HG03558 (cell line): Measurements from ENCODE around the gene SLC25A21.

Experiments used
- ATAC-seq: cut with Tn5 transposase; IDR thresholded peaks from one replicate; pipeline ENCODE4 v1.9.1; 2021; ENCODE audit warnings: moderate number of reproducible peaks; ENCODE audit not compliant: unreplicated experiment; ENCODE audit errors: extremely low read depth

The SLC25A21 gene

DNA sequence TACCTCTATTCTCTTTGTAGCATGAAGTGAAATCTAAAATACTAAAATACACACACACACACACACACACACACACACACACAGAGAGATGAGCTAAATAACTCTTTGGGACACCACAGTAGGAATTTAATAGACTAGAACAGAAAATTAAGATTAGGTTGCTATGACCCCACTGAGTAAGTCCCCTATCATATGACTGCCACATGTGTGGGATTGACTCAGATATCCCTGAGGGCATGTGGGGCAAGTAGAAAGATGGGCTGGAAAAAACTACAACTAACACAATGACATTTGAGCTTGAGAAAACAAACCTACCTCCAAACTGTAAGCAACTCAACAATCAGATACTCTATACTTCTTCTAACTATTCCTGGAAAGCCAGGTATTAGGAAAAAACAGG lies 27.0 kb downstream of the SLC25A21 start:
- ATAC-seq, result no peak

GRCh38 chr14:37144729-37145363 lies 27.6 kb downstream of the SLC25A21 start:
- ATAC-seq, result no peak

DNA sequence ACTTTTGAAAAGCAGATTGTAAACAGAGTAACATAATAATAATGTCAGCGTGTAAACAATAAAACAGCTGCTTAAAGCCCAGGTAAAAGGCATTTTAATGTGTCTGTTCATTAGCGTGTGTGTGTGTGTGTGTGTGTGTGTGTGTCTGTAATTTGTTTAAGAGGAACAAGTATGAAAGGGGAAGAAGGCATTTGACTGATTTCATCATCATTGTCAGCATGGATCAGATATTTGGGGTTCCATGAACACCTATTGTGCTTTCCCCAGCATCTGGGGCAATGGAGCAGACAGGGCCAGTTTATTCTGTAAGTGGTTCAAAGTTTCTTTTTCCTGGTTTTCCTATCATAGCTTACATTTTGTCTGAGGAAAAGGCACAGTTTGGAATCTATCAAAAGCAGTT lies 28.9 kb downstream of the SLC25A21 start:
- ATAC-seq, result no peak

DNA sequence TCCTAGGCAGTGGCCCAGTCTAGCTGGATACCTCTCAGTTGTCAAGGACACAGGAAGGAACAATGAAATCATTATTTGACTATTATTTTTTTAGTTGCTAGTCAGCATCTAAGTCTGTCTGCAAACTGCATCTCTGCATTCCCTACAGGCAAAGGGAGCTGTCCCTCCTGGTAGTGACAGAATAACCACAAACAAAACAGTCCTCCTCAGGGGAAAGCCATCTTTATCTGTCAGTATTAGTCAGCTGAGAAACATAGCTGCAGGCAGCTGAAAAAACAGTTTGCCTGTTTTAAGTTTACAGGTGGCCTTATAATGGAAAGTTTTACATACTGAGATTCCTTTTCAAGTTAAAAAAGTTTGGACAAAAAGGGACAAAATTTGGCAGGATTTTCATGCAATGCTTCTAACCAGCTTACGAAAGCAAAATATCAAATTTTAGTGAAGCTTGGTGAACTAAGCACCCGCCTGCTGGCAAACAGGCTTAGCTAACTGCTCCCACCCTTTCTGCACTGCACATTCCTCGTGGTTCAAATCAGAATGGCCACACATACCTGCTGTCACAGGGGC lies 29.5 kb downstream of the SLC25A21 start:
- no peak for ATAC-seq

DNA sequence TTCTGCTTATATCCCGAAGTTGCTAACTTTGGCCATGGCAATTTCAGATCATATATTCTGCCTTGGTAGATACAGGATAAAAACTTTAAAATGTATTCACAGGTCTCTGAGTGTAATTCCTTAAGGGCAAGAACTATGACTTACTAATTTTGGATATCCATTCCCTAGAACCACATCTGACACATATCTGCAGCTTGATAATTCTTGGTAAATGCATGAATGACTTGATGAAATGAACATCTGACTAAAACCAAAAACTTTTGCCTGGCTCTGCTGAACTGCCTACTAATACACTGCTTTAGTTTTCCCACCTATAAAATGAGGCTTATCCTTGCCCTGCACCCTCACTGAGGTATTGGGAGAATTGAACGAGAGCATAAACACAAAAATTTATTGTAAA lies 32.2 kb downstream of the SLC25A21 start:
- ATAC-seq, result no peak

GRCh38 chr14:37139710-37140109 lies 32.7 kb downstream of the SLC25A21 start:
- no peak for ATAC-seq

GRCh38 chr14:37138898-37139297 lies 33.5 kb downstream of the SLC25A21 start:
- ATAC-seq, result no peak

DNA sequence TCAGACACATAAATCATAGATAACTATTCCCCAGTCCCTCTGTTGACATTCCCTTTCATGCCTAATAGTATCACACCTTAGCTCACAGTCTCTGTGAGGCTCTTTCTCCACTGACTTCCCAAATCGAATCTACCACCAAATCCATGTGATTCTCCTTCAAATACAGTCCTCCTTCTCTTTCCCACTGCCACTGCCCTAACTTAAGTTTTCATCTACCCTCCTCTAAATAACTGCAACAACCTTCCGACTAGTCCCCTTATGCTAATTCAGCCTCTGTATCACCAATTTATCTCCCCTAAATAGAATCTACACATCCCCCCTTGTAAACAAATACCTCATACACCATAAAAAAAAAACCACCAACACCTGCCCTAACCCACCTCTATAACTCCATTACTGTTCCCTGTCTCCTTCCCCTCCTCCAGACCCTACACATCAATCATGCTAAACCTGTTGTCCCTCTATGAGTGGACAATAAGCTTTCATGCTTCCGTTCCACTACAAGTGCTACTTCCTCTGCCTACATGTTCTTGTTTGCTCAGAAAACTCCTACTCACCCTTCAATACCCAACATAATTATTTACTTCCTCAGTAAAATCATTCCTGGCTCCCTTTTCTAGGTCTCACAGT lies 39.0 kb downstream of the SLC25A21 start:
- ATAC-seq, result no peak

- ATAC-seq, result no peak
Measured at GRCh38 chr14:37131205-37131604, 41.2 kb downstream of the SLC25A21 start.

GRCh38 chr14:37129047-37129446 lies 43.4 kb downstream of the SLC25A21 start:
- no peak for ATAC-seq

DNA sequence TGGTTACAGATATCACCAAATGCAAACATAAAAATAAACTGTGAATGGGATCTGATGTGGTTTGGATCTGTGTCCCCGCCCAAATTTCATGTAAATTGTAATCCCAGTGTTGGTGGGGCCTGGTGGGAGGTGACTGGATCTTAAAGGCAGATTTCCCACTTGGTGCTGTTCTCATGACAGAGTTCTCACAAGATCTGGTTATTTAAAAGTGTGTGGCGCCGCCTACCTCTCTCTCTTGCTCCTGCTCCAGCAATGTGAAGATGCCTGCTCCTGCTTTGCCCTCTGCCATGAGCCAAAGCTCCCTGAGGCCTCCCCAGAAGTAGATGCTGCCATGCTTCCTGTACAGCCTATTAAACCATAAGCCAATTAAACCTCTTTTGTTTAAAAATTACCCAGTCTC lies 47.8 kb downstream of the SLC25A21 start:
- no peak for ATAC-seq

DNA sequence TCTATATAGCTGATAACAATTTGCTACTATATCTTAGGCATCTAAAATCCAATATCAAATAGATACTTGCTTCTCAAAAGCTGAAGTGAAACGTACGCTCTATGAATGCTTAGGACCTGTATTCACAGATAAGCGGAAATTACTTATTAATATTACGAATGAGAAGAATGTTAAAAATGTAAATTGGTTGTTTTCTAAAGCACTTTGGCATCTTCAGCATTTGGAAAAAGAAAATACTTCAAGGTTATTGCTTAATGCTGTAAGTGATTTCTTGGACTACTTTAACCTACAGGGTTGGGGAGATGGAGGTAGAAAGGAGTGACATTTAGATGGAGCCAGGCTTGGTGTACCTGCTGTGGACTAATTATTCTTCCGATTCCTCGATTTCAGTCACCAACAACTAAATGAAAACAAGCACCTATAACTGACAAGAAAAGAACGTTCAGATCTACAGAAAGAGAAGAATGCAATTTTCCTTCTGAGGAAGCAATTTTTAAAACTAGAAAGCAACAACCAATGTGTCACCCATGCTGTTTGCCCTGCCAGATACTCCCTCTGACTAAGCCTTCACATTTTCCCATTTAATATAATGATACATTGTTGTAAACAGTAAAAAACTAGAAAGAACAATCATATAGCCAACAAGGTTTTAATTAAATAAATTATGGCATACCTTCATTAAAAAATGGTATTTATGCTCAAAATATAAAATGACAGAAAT lies 49.3 kb downstream of the SLC25A21 start:
- ATAC-seq, result no peak

GRCh38 chr14:37122288-37122687 lies 50.1 kb downstream of the SLC25A21 start:
- ATAC-seq, result no peak

DNA sequence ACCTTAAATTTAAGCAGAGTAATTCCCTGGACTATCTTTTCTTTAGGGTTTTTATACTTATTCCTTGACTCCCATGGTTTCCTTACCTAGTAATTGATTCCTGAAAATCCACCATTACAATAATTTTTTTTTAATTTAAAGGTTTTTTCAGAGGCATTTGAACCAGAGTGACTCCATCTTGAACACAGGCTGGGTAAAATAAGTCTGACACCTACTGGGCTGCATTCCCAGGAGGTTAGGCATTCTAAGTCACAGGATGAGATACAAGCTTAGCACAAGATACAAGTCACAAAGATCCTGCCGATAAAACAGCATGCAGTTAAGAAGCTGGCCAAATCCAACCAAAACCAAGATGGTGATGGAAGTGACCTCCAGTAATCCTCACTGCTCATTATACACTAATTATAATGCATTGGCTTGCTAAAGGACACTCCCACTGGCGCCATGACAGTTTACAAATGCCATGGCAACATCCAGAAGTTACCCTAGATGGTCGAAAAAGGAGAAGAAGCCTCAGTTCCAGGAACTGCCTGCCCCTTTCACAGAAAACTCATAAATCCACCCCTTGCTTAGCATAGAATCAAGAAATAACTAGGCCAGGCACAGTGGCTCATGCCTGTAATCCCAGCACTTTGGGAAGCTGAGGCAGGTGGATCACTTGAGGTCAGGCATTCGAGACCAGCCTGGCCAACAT lies 53.6 kb downstream of the SLC25A21 start:
- no peak for ATAC-seq

DNA sequence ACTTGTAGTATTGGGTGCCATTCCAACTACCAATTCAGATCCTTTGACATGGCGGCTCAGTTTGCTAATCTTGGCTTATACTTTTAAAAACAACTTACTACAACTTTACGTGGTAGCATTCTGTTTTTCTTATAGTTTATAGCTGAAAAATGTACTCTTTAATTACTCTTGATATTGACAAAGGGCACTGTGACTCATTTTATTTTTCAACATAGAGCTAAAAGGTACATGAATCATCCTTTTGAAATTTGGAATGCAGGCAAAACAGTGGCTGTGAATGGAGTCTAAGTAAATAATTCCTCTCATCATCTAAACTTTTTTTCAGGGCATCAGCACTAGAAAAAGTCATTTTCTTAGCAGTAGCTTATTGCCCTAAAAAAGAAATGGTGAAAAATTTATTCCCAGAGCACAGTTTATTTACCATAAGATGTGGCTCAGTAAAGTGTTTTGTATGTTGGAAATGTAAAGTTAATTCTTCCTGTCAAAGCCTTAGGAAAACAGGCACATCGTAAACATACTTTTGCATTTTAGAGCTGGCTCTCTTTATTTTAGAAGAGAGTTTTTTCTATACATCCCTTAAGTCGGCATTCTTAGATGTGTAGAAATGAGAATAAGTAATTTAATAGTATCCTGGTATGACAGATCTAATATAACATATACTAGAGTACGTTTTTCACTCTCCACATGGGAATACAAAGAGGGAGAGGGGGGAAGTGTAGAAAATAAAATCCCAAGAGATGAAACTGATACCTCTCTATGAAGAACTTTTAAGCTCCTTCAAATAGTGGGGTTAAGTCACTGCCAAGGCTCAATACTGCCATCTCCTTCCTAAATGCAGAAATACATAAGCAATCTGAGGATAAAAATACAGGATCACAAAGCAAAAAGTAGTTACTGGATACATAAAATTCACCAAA lies 55.2 kb downstream of the SLC25A21 start:
- ATAC-seq, result no peak

- ATAC-seq, result no peak
Measured at GRCh38 chr14:37115406-37115805, 57.0 kb downstream of the SLC25A21 start.

- ATAC-seq, result no peak
Measured at GRCh38 chr14:37114559-37114958, 57.8 kb downstream of the SLC25A21 start.

DNA sequence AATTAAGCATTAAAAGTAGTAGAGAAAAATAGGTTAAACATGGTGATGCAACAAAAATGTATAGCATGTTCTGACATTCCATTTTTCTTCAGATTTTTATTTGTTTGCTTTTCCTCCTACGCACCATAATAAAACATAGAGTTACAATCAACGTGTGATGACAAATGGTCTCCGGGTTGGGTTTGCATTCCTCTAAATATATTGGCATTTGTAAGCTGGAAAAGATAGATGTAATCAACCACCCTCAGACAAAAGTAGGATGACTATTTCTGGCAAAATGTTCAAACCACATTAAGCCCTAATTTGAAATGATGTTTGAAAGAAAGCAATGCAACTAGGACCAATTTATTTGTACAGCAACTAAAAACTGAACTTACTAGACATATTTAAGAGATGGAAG lies 58.4 kb downstream of the SLC25A21 start:
- no peak for ATAC-seq

DNA sequence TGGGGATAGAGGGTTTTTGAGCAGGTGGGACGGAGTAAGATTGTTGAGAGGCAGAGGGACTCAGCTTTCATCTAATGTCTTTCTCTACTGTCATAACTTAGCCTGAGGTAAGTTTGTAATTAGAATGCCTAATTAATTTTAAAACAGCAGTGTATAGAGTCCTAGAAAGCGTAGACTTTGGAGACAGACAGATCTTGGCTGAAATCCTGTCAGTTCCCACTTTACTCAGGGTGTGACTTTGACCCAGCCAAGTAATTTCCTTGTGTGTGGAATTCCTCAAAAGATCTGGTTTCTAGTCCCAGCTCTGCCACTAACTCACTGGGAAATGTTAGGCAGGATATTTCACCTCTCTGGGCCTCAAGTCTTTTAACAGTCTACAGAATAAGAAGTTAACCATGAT lies 74.3 kb downstream of the SLC25A21 start:
- no peak for ATAC-seq

DNA sequence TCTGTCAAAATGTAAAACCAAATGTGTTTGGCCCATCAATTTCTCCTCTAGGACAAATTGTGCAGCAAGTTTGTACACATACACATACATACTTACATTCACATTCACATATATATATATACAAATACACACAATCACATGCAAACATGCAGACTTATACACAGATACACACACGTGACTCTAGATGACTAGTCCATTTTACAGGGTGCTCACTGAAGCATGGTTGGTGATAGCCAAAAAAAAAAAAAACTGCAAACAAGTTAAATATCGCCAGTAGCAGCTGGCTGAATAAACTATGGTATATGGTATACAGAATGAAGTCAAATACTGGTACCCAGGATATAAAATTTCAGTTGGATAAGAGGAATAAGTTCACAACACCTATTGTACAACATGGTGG lies 77.9 kb downstream of the SLC25A21 start:
- ATAC-seq, result no peak
